RWPE1 (cell line): ENCODE measurements around the gene TNFSF11.
"Not testable (repeated sequence)": the region's sequence is repeated elsewhere in the genome, so short reads cannot be mapped to it uniquely, and the experiment has no call there.

Experiments used
- CTCF ChIA-PET: fragments of 350-600 bp; sonication (Branson Sonifier 250); formaldehyde crosslinking; extraction: SDS; loops from one replicate; lab custom pipeline; 2021; lab: Yijun Ruan, JAX
- POLR2A ChIA-PET: fragments of 400-600 bp; formaldehyde crosslinking; extraction: SDS; loops from one replicate; lab custom pipeline; 2020; ENCODE audit warnings: antibody characterized with exemption; ENCODE audit not compliant: low non-redundant PET; lab: Yijun Ruan, JAX
- DNase-seq: peaks from one replicate; pipeline ENCODE4 v3.0.0; 2012; ENCODE audit warnings: low spot score
- H3K27ac ChIP-seq: fragments of 450-650 bp; 2 replicates; pipeline ENCODE4 v1.5.1; 2017
- CTCF ChIP-seq: fragments of 450-650 bp; conservative IDR thresholded peaks from 2 replicates; pipeline ENCODE4 v1.5.1; 2017; ENCODE audit warnings: low read depth, mild to moderate bottlenecking

Gene TNFSF11

DNA sequence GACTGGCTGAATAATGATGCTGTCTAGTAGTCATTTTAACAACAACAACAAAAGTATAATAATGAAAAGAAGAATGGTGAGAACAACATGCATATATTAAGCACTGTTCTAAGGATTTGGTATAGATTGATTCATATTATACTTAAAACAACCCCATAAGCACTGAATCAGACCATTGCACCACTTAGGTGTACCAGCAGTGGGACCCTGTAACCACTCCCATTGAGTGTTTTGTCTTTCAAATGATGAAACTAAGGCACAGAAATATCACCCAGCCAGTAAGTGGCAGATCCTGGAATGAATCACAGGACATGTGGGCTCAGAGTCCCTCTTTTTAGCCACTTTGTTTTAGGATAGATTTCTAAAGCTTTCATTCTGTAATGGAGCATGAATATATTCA, 14.9 kb upstream of the TNFSF11 start:
- CTCF ChIA-PET = no interaction called here

GRCh38 chr13:42559573-42560218, 14.3 kb upstream of the TNFSF11 start:
- POLR2A ChIA-PET, H3K27ac ChIP-seq, CTCF ChIA-PET, DNase-seq: not testable (repeated sequence)

More for the DNA sequence above, 14.9 kb upstream of the TNFSF11 start:
- no peak for TF ChIP-seq CTCF
- POLR2A ChIA-PET = no interaction called here
- H3K27ac ChIP-seq = no peak overlapping the region
- no peak for DNase-seq

- DNase-seq, CTCF ChIA-PET, POLR2A ChIA-PET, H3K27ac ChIP-seq: not testable (repeated sequence)
Measured at GRCh38 chr13:42560320-42560719, 13.6 kb upstream of the TNFSF11 start.

DNA sequence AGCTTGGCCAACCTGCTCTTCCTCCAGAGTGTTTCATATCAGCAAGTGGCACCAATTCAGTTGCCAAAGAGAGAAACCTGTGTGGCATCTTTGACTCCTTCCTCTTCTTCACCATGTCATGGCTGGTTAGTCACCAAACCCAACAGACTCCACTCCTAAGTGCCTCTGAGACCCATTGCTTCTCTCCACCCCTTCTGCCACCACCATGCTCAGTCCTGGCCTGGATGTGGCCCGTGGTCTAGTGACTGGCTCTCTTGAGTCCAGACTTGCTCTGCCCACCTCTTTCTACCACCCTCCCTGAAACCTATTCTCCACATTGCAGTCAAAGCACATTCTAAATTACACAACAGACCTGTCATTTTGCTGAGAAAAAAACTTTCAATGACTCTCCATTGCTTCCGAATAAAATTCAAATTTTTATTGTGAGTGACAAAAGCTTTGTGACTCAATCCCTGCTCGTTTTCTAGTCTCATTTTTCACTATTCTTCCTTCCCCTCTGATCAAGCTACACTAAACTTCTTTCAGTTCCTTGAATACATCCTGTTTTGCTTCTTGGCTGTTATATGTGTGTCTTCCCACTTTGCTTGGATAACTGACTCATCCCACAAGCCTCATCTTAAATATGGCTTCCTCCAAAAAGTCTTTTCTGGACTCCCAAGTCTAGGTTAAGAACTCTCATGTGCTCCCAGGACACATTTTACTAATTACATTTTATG, 12.0 kb upstream of the TNFSF11 start:
- CTCF ChIA-PET = no interaction called here
- DNase-seq = no peak
- H3K27ac ChIP-seq = no peak overlapping the region
- no peak for TF ChIP-seq CTCF
- POLR2A ChIA-PET = no interaction called here

GRCh38 chr13:42567906-42568305, 6.0 kb upstream of the TNFSF11 start:
- DNase-seq = no peak
- ChIA-PET POLR2A (no interaction called here), CTCF (interaction anchor here (0.7 kb wide), 1 partner anchor 143 kb away, joined by 3 read pairs; no protein-coding TSS in a partner anchor)
- no peak overlapping the region for H3K27ac ChIP-seq
- TF ChIP-seq CTCF = no peak

DNA sequence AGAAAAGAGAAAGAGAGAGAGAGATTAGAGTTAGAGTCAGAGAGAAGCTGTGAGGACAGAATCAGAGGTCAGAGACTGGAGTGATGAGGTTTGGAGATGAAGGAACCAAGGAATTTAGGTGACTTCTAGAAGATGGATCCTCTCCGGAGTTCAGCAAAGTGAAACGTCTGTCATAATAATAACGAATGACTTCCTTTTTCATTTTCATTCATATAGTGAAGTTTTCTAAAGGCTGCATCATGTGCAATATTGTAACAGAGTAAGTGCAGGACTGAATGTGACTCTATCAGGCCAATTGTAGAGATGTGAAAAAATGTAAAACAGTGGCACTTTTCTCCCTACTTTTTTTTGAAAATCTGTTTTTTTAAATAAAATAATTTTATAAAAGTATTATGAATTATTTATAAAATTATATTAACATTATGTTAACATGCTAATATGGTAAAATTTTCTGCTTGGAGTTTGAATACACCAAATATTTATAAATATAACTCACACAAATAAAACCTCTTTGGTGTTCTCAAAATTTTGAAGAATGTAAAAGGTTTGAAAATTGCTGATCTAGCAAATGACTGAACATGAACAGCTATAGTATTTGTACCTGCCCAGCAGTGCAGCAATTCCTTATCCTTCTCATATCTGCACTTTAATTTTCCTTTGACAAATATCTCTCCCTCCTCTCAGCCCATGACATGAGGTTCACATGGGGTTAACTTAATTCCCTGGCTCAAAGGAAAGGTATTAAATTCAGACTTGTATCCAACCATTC, 4.2 kb upstream of the TNFSF11 start:
- TF ChIP-seq CTCF = no peak
- POLR2A ChIA-PET = no interaction called here

GRCh38 chr13:42571895-42572294, 2.1 kb upstream of the TNFSF11 start:
- CTCF ChIA-PET = interaction anchor here (0.6 kb wide), 1 partner anchor 81 kb away, joined by 3 read pairs; no protein-coding TSS in a partner anchor

More for the DNA sequence above, 4.2 kb upstream of the TNFSF11 start:
- DNase-seq = no peak
- CTCF ChIA-PET = no interaction called here
- no peak overlapping the region for H3K27ac ChIP-seq

More at GRCh38 chr13:42571895-42572294, 2.1 kb upstream of the TNFSF11 start:
- H3K27ac ChIP-seq = no peak overlapping the region
- POLR2A ChIA-PET = no interaction called here
- no peak for DNase-seq
- no peak for TF ChIP-seq CTCF
